ENCODE results near the gene GATB. TPM values are rescaled to one million over a fixed set of nuclear protein-coding genes. Genes with fewer than 3 reads are reported as not detected.

GATB gene
- total RNA-seq, 1 donor from 2014 or later = 22.9 TPM

- no peaks in the 10 kb centered on the region for H3K36me3 Mint-ChIP-seq (ENCODE audit: low read depth)
- no peaks in the 10 kb centered on the region for H3K4me1 Mint-ChIP-seq
- no peaks in the 10 kb centered on the region for H3K9me3 Mint-ChIP-seq
- TF ChIP-seq CTCF (IDR thresholded peaks at IDR 0.05) = no peak
- H3K27me3 Mint-ChIP-seq = peaks cover 30% of the 10 kb centered on the region
- no peak overlapping the region for H3K4me3 Mint-ChIP-seq
- intact Hi-C loops (cut with micrococcal nuclease) = no loop called here
- ATAC-seq (ENCODE audit: low read depth) (no peak), DNase-seq (no peak)
- POLR2A ChIA-PET = no interaction called here
- no peak overlapping the region for H3K27ac Mint-ChIP-seq
- CTCF ChIA-PET = no interaction called here
These were observed 135.9 kb downstream of the GATB start for GRCh38 chr4:151624626-151625565.

Measured in activated B cell treated with CpG ODN at 0.5 μM for 24 hours (primary cell).